Retinal pigment epithelial cell (primary cell): ENCODE measurements around the gene ERMN.

Experiments
- DNase-seq: peaks from one replicate; pipeline ENCODE4 v3.0.0-alpha.2; 2010; ENCODE audit warnings: low read depth
- H3K4me3 ChIP-seq: 2 replicates; pipeline ENCODE4 v1.5.1; 2011; ENCODE audit warnings: mild to moderate bottlenecking, low read length, control low read depth, moderate library complexity
- TF ChIP-seq, protein P1 (sequence below): conservative IDR thresholded peaks from 2 replicates; pipeline ENCODE4 v1.5.1; 2011; ENCODE audit warnings: low read depth, low read length, control low read depth, inconsistent platforms

Gene ERMN

DNA sequence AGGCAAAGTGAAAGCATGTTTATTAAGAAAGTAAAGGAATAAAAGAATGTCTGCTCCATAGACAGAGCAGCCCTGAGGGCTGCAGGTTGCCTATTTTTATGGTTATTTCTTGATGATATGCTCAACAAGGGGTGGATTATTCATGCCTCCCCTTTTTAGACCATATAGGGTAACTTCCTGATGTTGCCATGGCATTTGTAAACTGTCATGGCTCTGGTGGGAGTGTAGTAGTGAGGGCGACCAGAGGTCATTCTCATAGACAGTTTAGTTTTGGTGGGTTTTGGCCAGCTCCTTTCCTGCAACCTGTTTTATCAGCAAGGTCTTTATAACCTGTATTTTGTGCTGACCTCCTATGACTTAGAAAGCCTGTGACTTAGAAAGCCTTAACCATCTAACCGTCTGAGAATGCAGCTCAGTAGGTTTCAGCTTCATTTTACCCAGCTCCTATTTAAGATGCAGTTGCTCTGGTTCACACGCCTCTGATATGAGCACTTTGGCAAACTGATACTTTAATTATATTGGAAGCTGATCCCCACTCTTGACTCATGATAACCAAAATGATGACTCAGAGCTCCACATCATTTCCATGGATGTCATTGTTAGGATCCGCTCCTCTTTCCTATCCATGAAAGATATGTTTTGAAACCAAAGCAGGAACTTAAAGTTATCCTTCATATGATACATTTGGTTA is 14.5 kb upstream of the ERMN start:
- H3K4me3 ChIP-seq, result no peak overlapping the region
- no peak for DNase-seq
- TF ChIP-seq, protein P1, sequence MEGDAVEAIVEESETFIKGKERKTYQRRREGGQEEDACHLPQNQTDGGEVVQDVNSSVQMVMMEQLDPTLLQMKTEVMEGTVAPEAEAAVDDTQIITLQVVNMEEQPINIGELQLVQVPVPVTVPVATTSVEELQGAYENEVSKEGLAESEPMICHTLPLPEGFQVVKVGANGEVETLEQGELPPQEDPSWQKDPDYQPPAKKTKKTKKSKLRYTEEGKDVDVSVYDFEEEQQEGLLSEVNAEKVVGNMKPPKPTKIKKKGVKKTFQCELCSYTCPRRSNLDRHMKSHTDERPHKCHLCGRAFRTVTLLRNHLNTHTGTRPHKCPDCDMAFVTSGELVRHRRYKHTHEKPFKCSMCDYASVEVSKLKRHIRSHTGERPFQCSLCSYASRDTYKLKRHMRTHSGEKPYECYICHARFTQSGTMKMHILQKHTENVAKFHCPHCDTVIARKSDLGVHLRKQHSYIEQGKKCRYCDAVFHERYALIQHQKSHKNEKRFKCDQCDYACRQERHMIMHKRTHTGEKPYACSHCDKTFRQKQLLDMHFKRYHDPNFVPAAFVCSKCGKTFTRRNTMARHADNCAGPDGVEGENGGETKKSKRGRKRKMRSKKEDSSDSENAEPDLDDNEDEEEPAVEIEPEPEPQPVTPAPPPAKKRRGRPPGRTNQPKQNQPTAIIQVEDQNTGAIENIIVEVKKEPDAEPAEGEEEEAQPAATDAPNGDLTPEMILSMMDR, result no peak

DNA sequence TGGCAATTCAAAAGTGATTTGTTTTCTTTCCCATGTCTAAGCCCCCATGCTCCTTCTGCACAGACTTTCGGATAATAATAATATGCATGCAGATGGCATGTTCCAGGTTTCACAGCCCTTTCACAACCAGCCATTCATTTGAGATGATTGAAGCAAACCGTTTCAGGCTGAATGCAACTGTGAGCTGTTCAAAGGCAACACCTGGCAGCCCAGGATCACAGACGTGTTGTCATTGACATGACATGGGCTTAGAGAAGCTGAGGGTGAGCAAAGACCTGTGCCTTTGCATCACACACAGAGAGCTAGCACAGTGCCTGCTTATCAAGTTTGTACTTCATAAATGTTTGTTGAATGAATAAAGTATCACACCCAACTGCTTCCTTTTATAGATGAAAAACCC is 12.4 kb upstream of the ERMN start:
- no peak overlapping the region for H3K4me3 ChIP-seq
- TF ChIP-seq, protein P1, result no peak
- no peak for DNase-seq

DNA sequence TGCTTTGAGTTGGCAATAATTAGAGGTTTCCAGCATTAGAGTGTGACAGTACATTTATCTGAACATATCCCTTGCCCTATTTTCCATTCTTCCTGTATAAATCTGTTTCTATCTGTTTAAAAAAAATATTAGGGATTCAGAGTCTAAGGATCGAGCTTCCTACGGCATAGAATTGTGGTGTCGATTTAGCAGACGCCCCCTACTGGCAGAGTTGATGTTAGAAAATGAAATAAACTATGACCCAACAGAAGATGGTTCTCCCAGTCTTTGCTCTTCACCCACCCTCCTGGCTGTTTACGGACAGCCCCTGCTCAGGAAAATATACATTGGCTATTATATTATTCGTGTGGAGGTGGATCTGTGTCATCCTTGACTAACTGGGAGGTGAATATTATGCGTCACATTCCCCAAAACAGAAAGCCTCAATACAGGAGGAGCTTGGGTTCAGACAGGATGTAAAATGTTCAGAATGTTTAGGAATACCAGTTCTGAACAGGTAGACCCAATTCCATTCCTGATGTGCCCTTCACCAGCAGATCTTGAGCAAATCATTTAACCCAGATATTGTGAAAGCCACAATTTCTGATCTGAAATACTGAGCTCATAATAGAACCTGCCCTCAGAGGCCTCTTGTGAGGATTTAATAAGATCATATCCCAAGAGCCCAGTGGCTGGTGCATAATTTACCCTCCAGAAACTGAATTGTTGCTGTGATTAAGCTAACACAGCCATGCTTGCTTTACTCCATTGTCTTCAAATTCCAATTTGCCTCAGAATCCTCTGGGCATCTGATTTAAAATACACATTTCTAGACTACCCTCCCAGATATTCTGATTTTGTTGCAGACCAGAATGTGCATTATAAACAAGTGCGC is 10.8 kb upstream of the ERMN start:
- no peak for DNase-seq
- TF ChIP-seq, protein P1, result peak; percentile 75
- H3K4me3 ChIP-seq, result no peak overlapping the region

DNA sequence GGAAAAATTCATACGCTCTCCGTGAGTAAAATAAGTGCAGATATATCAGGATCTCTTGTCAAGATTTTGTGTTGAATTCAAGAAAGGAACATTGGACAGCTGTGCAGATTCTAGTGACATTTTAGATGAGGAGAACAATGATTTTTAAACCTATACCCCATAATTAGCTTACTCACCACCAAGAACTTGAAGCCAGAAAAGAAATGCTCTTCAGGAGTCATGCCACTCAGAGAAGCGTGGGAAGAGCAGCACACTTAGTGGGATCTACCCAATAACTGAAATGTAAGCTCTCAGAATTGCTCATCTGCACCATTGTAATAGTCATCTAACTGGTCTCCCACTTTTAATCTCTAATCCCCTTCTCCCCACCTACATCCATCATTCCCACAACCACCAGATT is 9.2 kb upstream of the ERMN start:
- H3K4me3 ChIP-seq, result no peak overlapping the region
- TF ChIP-seq, protein P1, result no peak
- DNase-seq, result no peak

DNA sequence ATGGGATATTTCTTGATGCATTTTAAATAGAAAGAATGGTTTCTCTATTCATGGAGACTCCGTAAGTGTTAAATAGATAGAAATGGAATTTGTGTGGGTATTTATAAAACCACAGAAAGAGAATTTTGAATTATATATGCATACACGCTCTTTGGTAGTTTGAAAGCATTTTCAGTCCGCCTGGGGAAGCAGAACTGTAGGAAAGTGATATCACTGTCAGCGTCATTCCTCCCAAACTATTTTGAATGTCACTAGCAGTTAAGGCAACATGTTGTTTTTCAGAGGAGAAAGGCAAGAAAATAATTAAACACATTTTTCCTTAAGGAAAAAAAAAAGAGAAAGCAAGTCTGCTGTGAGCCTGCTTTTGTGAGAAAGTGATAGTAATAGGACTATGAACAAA is 8.7 kb upstream of the ERMN start:
- TF ChIP-seq, protein P1, result no peak

DNA sequence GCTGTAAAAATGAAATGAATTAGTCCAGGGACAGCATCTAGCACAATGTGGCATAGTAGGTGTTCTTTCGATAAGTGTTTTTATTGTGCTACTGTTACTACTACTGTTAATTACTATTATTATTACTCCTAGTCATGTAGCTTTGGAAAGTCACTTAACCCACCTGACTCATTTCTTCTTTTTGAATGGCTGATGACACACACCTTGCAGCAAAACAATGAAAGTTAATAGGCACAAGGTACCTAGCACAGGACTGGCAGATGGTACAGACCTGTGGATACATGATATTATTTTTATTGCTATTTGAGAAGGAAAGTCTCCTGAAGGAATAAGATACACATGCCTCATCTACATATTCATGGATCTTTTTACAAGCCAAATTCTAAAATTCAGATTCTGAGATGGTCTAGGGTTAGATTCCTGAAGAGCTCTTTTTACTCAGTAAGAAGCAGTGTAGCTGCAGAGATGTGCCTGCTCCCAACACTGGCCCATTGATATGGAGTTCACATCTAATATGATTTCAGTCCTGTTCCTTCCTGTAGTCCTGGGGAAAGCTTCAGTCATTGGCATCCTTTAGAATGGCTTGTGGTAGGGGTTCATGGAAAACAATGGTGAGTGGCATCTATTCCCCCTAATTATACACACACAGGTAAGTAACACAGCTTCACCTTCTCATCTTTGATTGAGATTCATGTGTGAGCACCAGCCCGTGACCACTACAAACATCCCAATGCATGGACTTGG is 7.9 kb upstream of the ERMN start:
- no peak for DNase-seq
- TF ChIP-seq, protein P1, result no peak
- H3K4me3 ChIP-seq, result no peak overlapping the region

More for the DNA sequence above, 8.7 kb upstream of the ERMN start:
- H3K4me3 ChIP-seq, result no peak overlapping the region
- no peak for DNase-seq
